HepG2 (cell line): Measurements from ENCODE around the gene INKA1. TPM values are rescaled to one million over a fixed set of nuclear protein-coding genes. Genes with fewer than 3 reads are reported as not detected.

ENCODE experiments used
- HNRNPL ChIP-seq: fragments of 200-400 bp; formaldehyde crosslinking; IDR thresholded peaks from 2 replicates; pipeline ENCODE4 v1.6.1; 2017; ENCODE audit warnings: mild to moderate bottlenecking, low read depth, low read length
- LBX2 ChIP-seq: sonication (generic); formaldehyde crosslinking; IDR thresholded peaks from 2 replicates; pipeline ENCODE4 v1.5.0; 2020; ENCODE audit warnings: missing genetic modification reagents, mild to moderate bottlenecking, borderline replicate concordance
- MED8 ChIP-seq: sonication (generic); formaldehyde crosslinking; IDR thresholded peaks from 2 replicates; pipeline ENCODE4 v1.8.1; 2023; ENCODE audit warnings: mild to moderate bottlenecking, missing genetic modification reagents; ENCODE audit not compliant: insufficient replicate concordance
- MLXIP ChIP-seq: sonication (generic); formaldehyde crosslinking; IDR thresholded peaks from 2 replicates; pipeline ENCODE4 v1.9.0; 2021; ENCODE audit warnings: missing genetic modification reagents, borderline replicate concordance
- RAD21 ChIP-seq: fragments of 450-650 bp; formaldehyde crosslinking; IDR thresholded peaks from 2 replicates; pipeline ENCODE4 v1.5.0; 2020; ENCODE audit warnings: mild to moderate bottlenecking
- SMARCE1 ChIP-seq: fragments of 450-650 bp; IDR thresholded peaks from 2 replicates; pipeline ENCODE4 v1.6.1; 2017; ENCODE audit warnings: borderline replicate concordance
- ZBTB1 ChIP-seq: sonication (generic); formaldehyde crosslinking; IDR thresholded peaks from 2 replicates; pipeline ENCODE4 v1.4.0; 2020; ENCODE audit warnings: missing genetic modification reagents, borderline replicate concordance
- ZNF292 ChIP-seq: sonication (generic); formaldehyde crosslinking; IDR thresholded peaks from 2 replicates; pipeline ENCODE4 v1.8.1; 2022; ENCODE audit warnings: mild to moderate bottlenecking, low read depth, missing genetic modification reagents, borderline replicate concordance
- ZNF329 ChIP-seq: sonication (generic); formaldehyde crosslinking; IDR thresholded peaks from 2 replicates; pipeline ENCODE4 v1.9.0; 2021; ENCODE audit warnings: low read depth, mild to moderate bottlenecking, missing genetic modification reagents
- ZSCAN25 ChIP-seq: sonication (generic); formaldehyde crosslinking; IDR thresholded peaks from 2 replicates; pipeline ENCODE4 v1.8.0; 2022; ENCODE audit warnings: mild to moderate bottlenecking, missing genetic modification reagents
- polyA plus RNA-seq, 8 experiments: library from polyadenylated mRNA; depleted of rRNA in 3 of 8; stranded (reverse) in 7 of 8; unstranded in 1 of 8; fragments of >200 nt; fragmentation: Illumina TruSeq in 4 of 8; extraction: Trizol in 4 of 8; gene quantifications; 2 replicates each; pipeline versions ENCODE4 v1.2.1 to v1.2.3, GENCODE V29; 2011 to 2016; ENCODE audit warnings: low read depth in 4 of 8, missing spikeins in 1 of 8, mixed read lengths in 1 of 8; ENCODE audit not compliant: insufficient read depth in 1 of 8
- total RNA-seq, 5 experiments: library from RNA; depleted of rRNA; stranded (reverse); fragments of >200 nt; fragmentation: Illumina TruSeq; extraction: Trizol; gene quantifications; 2 replicates each; pipeline ENCODE4 v1.2.3, GENCODE V29; 2016; ENCODE audit warnings: low read depth in 1 of 5
- TF ChIP-seq, protein P1 (sequence below): sonication (generic); formaldehyde crosslinking; IDR thresholded peaks from one replicate; pipeline ENCODE4 v1.5.1; 2020; ENCODE audit warnings: mild to moderate bottlenecking, missing genetic modification reagents; ENCODE audit errors: not compliant biosample characterization

Gene INKA1
- total and polyA plus RNA-seq, 2 of the 13 experiments (the other 11 are each of a cell fraction or from before 2014, with no cell fraction given): 0.22 to 0.41 TPM

GRCh38 chr3:49802719-49803464 lies at the start of gene INKA1 (continued):
- no peak for TF ChIP-seq ZBTB1 (CRISPR knock-in tag)
- no peak for TF ChIP-seq MLXIP (CRISPR knock-in tag)
- TF ChIP-seq SMARCE1: no peak
- TF ChIP-seq, protein P1, sequence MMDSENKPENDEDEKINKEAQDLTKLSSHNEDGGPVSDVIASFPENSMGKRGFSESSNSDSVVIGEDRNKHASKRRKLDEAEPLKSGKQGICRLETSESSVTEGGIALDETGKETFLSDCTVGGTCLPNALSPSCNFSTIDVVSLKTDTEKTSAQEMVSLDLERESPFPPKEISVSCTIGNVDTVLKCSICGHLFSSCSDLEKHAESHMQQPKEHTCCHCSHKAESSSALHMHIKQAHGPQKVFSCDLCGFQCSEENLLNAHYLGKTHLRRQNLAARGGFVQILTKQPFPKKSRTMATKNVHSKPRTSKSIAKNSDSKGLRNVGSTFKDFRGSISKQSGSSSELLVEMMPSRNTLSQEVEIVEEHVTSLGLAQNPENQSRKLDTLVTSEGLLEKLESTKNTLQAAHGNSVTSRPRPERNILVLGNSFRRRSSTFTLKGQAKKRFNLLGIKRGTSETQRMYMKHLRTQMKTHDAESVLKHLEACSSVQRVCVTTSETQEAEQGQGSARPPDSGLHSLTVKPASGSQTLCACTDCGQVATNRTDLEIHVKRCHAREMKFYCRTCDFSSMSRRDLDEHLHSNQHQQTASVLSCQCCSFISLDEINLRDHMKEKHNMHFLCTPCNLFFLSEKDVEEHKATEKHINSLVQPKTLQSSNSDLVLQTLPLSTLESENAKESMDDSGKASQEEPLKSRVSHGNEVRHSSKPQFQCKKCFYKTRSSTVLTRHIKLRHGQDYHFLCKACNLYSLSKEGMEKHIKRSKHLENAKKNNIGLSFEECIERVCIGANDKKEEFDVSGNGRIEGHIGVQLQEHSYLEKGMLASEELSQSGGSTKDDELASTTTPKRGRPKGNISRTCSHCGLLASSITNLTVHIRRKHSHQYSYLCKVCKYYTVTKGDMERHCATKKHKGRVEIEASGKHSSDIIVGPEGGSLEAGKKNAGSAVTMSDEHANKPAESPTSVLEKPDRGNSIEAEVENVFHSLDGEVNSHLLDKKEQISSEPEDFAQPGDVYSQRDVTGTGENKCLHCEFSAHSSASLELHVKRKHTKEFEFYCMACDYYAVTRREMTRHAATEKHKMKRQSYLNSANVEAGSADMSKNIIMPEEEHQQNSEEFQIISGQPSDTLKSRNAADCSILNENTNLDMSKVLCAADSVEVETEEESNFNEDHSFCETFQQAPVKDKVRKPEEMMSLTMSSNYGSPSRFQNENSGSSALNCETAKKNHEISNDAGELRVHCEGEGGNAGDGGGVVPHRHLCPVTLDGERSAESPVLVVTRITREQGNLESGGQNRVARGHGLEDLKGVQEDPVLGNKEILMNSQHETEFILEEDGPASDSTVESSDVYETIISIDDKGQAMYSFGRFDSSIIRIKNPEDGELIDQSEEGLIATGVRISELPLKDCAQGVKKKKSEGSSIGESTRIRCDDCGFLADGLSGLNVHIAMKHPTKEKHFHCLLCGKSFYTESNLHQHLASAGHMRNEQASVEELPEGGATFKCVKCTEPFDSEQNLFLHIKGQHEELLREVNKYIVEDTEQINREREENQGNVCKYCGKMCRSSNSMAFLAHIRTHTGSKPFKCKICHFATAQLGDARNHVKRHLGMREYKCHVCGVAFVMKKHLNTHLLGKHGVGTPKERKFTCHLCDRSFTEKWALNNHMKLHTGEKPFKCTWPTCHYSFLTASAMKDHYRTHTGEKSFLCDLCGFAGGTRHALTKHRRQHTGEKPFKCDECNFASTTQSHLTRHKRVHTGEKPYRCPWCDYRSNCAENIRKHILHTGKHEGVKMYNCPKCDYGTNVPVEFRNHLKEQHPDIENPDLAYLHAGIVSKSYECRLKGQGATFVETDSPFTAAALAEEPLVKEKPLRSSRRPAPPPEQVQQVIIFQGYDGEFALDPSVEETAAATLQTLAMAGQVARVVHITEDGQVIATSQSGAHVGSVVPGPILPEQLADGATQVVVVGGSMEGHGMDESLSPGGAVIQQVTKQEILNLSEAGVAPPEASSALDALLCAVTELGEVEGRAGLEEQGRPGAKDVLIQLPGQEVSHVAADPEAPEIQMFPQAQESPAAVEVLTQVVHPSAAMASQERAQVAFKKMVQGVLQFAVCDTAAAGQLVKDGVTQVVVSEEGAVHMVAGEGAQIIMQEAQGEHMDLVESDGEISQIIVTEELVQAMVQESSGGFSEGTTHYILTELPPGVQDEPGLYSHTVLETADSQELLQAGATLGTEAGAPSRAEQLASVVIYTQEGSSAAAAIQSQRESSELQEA (CRISPR knock-in tag): no peak
- TF ChIP-seq ZSCAN25 (CRISPR knock-in tag): no peak; the same call in 1 of the 2 replicates
- TF ChIP-seq ZNF292 (CRISPR knock-in tag): no peak
- TF ChIP-seq ZNF329 (CRISPR knock-in tag): no peak
- TF ChIP-seq RAD21 (CRISPR knock-in tag): peak; percentile 98
- no peak for TF ChIP-seq MED8 (CRISPR knock-in tag)
- no peak for TF ChIP-seq LBX2 (CRISPR knock-in tag)
- TF ChIP-seq HNRNPL: 0 out of 2 replicates have a peak, but pooled peaks have one; percentile 23
